ENCODE results near the gene TALDO1.

TALDO1 gene

GRCh38 chr11:709109-709997, 37.9 kb upstream of the TALDO1 start:
- Histone ChIP-seq H3K9ac (ENCODE audit: low read length) (no peak overlapping the region), H3K9me3 (ENCODE audit: low read length) (no peaks in the 10 kb centered on the region), H3K9me2 (ENCODE audit: low read depth, low read length) (no peaks in the 10 kb centered on the region), H3K4me1 (ENCODE audit: insufficient read depth, low read length, severe bottlenecking) (no peaks in the 10 kb centered on the region), H2AFZ (ENCODE audit: low read length) (no peak overlapping the region), H3K4me3 (ENCODE audit: low read depth, low read length, poor library complexity, severe bottlenecking) (no peak overlapping the region), H3K36me3 (ENCODE audit: insufficient read depth, low read length) (no peaks in the 10 kb centered on the region), H4K20me1 (ENCODE audit: insufficient read depth, low read length) (no peaks in the 10 kb centered on the region), H3K79me2 (ENCODE audit: insufficient read depth, low read length) (no peaks in the 10 kb centered on the region), H3K4me2 (ENCODE audit: low read length) (no peak overlapping the region), H3K27ac (ENCODE audit: low read depth, low read length, poor library complexity, severe bottlenecking) (no peak overlapping the region), H3F3A (ENCODE audit: insufficient read depth, low read length) (no peaks in the 10 kb centered on the region), H3K27me3 (ENCODE audit: insufficient read depth, low read length) (no peaks in the 10 kb centered on the region; the same call in 1 of the 2 replicates)
- TF ChIP-seq EZH2 (IDR thresholded peaks at IDR 0.05; ENCODE audit: borderline replicate concordance, low read length), result no peak
- TF ChIP-seq CTCF (IDR thresholded peaks at IDR 0.05; ENCODE audit: low read length), result no peak

- H3K4me1 ChIP-seq (ENCODE audit: insufficient read depth, low read length, severe bottlenecking), result no peaks in the 10 kb centered on the region
- peaks cover 4% of the 10 kb centered on the region for H3K9me3 ChIP-seq (ENCODE audit: low read length)
- H3K27me3 ChIP-seq (ENCODE audit: insufficient read depth, low read length), result peaks cover 7% of the 10 kb centered on the region; the same call in 1 of the 2 replicates
- no peaks in the 10 kb centered on the region for H3K79me2 ChIP-seq (ENCODE audit: insufficient read depth, low read length)
- no peaks in the 10 kb centered on the region for H4K20me1 ChIP-seq (ENCODE audit: insufficient read depth, low read length)
- no peak overlapping the region for H3K27ac ChIP-seq (ENCODE audit: low read depth, low read length, poor library complexity, severe bottlenecking)
- H2AFZ ChIP-seq (ENCODE audit: low read length), result no peak overlapping the region
- no peak overlapping the region for H3K9ac ChIP-seq (ENCODE audit: low read length)
- TF ChIP-seq EZH2 (IDR thresholded peaks at IDR 0.05; ENCODE audit: borderline replicate concordance, low read length) (no peak), CTCF (IDR thresholded peaks at IDR 0.05; ENCODE audit: low read length) (no peak)
- H3K4me3 ChIP-seq (ENCODE audit: low read depth, low read length, poor library complexity, severe bottlenecking), result no peak overlapping the region
- H3K4me2 ChIP-seq (ENCODE audit: low read length), result no peak overlapping the region
- H3K36me3 ChIP-seq (ENCODE audit: insufficient read depth, low read length), result no peaks in the 10 kb centered on the region; the same call in 1 of the 2 replicates
- no peaks in the 10 kb centered on the region for H3K9me2 ChIP-seq (ENCODE audit: low read depth, low read length)
- no peaks in the 10 kb centered on the region for H3F3A ChIP-seq (ENCODE audit: insufficient read depth, low read length)
These were observed 32.8 kb upstream of the TALDO1 start for GRCh38 chr11:714436-714835.

GRCh38 chr11:719214-720016, 27.8 kb upstream of the TALDO1 start:
- no peak overlapping the region for H3K27ac ChIP-seq (ENCODE audit: low read depth, low read length, poor library complexity, severe bottlenecking)
- H3K27me3 ChIP-seq (ENCODE audit: insufficient read depth, low read length), result peaks cover 7% of the 10 kb centered on the region; the same call in 1 of the 2 replicates
- no peak overlapping the region for H2AFZ ChIP-seq (ENCODE audit: low read length)
- H3K9me2 ChIP-seq (ENCODE audit: low read depth, low read length), result no peaks in the 10 kb centered on the region
- H3K9me3 ChIP-seq (ENCODE audit: low read length), result peaks cover 4% of the 10 kb centered on the region
- H3K4me1 ChIP-seq (ENCODE audit: insufficient read depth, low read length, severe bottlenecking), result peaks cover 24% of the 10 kb centered on the region
- no peaks in the 10 kb centered on the region; the same call in 1 of the 2 replicates for H3K36me3 ChIP-seq (ENCODE audit: insufficient read depth, low read length)
- H3K4me2 ChIP-seq (ENCODE audit: low read length), result no peak overlapping the region
- H3K79me2 ChIP-seq (ENCODE audit: insufficient read depth, low read length), result no peaks in the 10 kb centered on the region
- 0 out of 2 replicates have a peak, but pooled peaks cover 5% of the 10 kb centered on the region for H3F3A ChIP-seq (ENCODE audit: insufficient read depth, low read length)
- no peak overlapping the region for H3K4me3 ChIP-seq (ENCODE audit: low read depth, low read length, poor library complexity, severe bottlenecking)
- TF ChIP-seq CTCF (IDR thresholded peaks at IDR 0.05; ENCODE audit: low read length), result no peak
- TF ChIP-seq EZH2 (IDR thresholded peaks at IDR 0.05; ENCODE audit: borderline replicate concordance, low read length), result no peak
- H3K9ac ChIP-seq (ENCODE audit: low read length), result no peak overlapping the region
- H4K20me1 ChIP-seq (ENCODE audit: insufficient read depth, low read length), result no peaks in the 10 kb centered on the region
